Stimulated activated CD4-positive, alpha-beta T cell treated with anti-CD3 and anti-CD28 coated beads, Interleukin-12 subunit alpha, Interleukin-12 subunit beta, amount 100 ng/mL, for 48 hours (primary cell): ENCODE results near the gene FIGNL2.

Source experiments
- DNase-seq, 3 donors: peaks; one replicate each; pipeline ENCODE4 v3.0.0-alpha.2; 2020; ENCODE audit warnings: low read depth in 2 of 3, low spot score in 1 of 3

Gene FIGNL2

DNA sequence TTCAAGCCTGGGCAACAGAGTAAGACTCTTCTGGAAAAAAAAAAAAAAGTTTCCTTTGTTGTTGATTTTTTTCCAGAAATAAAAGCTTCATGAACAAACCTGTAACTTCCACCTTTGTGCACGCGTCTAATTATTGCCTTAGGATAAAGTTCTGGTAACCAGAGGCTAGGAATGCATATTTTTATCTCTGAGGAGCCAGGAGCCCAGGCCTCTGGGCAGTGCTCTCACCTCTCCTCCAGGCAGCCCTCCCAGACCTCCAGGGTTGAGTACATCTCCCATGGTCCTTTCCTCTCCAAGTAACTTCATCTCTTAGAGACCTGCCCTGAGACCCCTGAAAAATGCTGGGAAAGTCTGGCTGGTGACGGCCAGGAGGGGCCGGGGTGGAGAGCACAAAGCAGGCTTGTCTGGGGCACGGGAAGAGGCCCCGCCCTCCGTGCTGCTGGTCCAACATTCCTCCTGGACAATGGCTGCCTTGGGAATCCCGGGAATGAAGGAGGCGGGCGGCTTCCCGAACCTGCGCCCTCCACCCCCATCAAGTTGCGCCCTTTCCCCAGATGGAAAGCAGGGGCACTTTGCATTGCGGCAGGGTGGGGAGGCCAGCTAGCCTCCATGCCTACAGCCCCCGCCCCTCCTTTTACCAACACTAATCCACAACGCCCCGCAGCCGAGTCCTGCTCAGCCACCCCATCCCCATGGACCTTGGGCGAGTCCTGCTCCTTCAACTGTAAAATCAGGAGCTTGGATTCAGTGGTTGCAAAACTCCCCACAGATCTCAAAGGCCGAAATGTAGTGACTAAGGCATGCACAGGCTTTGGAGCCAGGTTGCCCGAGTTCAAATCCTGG is 7.3 kb upstream of the FIGNL2 start:
- DNase-seq: no peak

DNA sequence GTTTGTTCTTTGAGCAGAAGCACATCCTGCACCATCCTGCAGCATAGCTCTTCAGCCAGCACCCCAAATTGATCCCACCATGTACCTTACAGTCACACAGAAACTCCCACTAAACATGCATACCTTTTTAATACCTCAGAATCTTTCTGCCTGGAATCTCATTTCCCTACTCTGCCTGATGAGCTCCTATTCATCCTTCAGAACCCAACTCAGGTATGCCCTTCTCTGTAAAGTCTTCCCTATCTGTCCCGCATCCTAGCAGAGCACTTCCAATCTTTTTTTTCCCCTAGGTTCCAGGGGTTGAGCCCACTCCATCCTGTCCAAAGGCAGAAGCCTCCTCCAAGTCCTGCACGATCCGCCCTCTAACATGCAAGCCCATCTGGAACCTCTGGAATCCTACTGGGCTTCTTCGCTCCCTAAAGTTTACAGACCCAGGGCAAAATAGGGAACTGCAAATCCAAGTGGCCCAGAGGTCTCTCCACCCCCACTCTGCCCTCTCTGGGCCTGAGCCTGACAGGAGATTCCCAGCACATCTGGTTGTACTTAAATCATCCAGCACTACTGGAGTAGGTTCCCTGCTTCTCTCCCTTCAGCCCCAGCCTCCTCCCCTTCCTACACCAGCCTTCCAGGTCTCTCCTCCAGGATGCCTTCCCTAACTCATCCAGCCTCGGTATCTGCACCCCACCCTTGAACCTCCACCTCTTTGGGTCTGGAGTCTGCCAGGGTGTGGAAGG is 4.1 kb upstream of the FIGNL2 start:
- DNase-seq: no peak

DNA sequence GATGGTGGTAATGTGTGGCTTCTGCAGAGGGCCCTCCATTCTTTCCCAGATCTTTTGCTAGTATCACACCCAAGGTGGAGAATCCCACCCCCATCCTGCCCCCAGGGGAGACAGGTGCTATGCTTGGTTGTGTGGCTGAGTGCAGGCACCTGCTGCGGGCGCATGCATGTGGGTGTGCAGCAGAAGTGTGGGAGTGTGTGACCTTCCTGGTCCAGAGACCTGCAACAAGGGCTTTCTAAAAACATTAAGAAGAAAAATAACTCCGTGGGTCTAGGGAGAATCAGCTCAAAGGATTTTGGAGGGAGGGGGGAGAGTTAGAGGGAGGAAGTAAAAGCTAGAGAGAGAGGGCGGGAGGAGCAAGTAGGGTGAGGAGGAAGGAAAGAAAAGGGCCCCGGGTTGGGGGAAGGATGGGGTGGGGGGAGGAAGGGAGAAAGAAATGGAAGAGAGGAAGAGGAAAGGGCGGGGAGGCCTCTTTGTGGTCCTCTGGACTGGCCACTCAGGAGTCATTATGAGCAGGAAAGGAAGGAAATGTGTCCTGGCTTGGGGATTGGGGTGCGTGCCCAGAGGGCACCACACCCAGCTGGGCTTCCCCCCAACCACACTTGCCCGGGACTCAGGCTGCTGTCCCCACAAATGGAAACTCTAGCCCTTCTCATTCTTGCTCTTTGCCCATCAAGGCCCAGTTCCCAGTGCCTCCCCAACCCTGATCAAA is 3.1 kb upstream of the FIGNL2 start:
- DNase-seq: no peak

DNA sequence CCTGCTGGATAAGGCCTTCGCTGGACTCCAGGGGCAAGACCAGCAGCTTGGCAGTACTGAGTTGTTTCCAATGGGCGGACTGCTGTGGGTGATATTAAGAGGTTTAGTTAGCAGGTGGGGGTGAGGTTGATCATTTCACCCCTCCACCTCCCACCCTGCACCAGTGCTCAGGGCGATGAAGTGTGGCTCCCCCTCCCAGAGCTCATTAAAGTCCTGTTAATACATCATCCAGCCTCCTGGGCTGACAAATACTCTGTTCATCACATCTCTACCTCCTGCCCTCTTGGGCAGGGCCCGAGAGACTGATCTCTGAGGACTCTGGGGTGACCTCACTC is 2.4 kb upstream of the FIGNL2 start:
- DNase-seq: no peak

DNA sequence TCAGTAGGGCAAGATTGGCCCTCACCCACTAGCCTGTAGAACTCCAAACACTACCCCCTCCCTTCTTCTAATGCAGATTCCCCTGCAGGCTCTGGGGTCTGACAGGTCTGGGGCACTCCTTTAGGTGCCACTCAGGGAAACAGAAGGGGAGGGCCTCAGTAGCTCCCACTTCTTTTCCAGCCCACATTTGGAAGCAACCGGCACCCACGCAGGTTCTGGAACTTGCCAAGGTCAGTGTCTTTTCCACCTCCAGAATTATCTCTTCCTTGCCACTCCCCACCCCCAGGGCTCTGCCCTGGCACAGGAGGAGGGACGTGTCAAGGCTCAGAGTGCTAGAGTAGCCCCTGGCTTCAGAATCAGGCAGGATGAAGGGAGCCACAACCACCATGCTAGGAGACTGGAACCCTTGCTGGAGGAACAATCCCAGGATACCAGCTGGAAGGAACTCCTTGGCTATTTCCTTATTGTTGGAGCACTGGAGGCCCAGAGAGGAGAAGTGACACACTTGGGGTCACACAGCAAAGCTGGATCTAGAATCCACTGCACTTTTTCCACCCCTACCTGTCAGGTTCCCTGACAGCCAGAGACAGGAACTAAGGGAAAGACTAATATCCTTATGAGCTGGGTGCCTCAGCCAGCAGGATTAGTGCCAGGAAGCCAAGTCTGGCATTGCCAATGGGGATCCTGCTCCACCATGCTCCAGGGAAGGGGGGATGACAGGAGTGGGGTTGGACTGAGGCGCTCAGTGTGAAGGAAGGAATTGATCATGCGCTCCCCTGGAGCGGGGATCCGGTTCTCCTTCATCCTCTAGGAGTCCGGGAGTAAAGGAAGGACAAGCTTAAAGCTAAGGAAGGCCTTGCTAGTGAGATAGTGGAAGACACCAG is 1.8 kb upstream of the FIGNL2 start:
- DNase-seq: no peak

DNA sequence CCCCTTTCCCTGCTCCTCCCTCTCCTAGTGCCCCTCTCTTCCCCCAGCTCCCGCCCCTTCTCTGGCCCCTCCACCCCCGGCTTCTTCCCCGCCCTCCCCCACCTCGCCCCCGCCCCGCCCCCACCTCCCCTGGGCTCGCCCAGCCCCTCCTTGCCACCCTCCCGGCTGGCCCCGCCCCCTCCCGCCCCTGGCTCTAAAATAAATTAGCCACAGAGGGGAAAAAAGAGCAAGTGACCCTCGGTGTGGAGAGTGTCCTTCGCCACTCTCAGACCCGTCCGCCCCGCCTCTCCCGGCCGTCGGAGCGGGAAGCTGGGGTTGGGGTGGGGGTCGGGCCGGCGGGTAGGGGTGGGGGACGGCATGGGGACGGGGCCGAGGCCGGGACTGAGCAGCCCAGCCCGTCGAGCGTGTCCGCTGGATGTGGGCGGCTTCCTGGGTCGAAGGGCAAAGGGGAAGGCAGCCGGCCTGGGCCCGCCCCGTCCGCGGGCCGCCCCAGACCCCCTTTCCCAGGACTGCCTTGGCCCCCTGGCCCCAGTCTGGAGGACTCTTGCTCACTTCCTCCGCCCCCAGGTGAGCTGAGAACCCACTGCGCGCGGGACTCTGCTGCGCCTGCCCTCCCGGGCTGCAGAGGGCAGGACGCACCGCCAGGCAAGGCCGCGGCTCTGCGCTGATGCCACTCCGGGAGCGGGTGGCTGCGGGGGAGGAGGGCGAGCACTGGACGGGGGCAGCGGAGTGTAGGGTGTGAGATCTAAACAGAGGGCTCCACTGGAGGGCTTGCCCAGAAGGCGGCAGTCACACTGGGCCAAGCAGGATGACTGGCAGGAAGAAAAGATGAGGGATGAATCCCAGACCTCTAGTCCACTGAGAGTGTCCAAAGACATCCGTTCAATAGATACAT is 570 bp upstream of the FIGNL2 start:
- DNase-seq: no peak

DNA sequence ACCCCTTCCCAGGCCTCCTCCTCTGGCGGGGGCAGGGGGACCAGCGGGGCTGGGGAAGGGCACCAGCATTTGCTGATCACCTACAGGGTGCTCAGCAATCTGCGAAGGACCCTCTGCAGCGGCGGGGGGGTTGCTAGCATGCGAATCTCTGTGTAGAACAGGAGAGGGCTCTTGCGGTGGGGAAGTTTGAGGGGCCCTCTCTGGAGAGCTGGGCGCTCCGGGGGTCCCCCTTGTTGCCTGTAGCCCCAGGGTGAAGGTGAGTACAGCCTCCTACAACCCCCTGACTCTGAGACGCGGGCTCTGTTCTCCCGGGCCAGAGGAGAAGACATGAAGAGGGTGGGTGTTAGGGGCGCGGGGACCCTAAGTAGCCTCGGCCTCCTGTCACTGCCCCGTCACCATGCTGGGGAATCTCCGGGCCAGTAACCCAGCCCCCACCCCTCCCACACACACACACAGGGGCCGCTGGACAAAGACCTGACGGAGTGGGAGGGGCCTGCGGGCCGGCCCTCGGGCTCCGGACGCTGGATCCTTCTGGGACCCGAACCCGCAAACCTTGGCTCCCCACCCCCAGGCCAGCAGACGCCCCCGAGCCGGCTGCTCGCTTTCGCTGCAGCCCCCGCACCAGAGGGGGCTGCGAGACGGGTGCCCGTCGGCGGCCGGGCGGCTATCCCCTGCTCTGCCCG is 734 bp downstream of the FIGNL2 start:
- DNase-seq: no peak

DNA sequence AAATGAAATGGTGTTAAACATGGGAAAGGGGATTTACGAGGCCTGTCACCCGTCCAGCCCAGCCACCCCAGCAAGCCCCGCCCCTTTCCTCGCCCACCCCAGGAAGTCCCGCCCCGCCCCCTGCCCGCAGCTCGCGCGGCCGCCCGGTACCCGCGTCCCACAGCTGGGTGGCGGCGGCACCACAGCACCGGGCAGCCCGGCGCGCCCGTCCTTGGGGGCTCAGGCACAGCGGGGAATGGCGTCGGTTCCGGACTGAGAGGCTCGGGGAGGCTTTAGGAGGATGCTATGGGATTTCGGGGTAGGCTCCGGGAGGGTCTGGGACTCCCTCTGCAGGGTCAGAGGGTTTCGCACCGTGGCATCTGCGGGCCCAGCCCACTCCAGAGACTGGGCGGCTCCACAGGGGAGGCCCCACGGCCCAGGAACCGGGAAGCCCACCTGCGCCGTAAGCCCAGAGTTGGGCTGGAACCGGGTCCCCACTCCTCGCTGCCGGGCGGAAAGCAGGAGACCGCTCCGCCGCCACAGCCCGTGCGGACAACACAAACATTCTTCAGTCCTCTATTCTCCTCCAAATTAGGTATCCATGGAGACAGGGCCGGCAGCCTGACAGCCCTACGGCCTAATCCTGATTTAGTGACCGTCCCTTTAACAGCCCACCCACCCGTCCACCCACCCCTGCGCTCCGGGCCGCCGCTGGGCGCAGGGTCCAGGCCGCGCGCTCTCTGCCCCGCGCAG is 1.4 kb downstream of the FIGNL2 start:
- DNase-seq: peak in 1 of 3 donors; percentile 50

DNA sequence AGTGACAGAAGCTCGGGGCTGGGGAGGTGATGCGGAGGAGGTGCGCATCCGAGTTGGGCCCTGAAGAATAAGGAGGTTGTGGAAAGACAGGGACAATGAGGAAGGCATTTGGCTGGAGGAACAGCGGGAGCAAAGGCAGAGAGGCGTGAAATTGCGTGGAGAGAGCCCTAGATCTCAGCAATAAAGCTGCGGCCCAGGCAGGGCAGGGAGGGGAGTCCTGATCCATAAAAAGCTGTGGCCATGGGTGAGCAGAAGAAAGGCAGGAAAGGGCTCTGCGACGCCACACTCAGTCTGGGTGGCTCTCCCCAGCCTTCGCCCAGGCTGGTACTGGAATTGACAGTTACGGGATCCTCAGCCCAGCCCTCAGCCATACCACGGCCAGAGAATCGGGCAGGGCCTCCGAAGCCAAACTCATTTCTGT is 2.2 kb downstream of the FIGNL2 start:
- DNase-seq: no peak

DNA sequence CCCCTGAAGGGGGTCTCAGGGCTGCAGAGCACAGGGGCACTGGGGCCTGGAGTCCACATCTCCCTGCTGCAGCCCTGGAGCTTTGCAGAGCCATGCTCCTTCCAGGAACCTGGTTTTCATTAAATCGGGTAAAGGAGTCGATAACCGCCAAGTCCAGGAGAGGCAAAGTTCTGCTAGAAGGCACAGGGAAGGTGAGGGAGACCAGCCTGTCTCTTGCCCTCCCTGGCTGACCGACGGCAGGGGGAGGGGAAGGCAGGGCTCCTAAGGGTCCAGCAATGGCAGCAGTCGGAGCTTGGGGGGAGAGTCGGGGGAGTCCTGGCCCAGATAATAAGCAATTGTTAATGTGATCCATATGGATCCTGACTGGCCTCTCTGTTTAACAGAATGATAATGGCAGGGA is 3.0 kb downstream of the FIGNL2 start:
- DNase-seq: no peak

DNA sequence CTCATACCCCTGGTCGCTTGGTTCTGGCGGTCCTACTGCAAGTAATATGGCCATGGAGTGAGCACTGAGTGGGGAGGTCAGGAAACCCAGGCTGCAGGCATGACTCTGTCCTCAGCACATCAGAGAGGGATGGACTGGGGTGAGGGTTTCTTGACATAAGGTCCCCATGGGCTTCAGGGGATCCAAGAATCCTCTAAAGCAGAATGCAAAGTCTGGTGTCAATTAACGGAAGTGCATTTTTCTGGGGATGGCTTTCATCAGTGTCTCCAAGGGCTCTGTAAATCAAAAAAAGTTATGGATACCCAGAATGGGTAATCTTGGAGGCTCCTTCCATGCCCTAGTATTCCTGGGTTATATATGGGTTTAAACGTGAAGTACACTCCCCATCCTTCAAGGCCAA is 3.7 kb downstream of the FIGNL2 start:
- DNase-seq: no peak

DNA sequence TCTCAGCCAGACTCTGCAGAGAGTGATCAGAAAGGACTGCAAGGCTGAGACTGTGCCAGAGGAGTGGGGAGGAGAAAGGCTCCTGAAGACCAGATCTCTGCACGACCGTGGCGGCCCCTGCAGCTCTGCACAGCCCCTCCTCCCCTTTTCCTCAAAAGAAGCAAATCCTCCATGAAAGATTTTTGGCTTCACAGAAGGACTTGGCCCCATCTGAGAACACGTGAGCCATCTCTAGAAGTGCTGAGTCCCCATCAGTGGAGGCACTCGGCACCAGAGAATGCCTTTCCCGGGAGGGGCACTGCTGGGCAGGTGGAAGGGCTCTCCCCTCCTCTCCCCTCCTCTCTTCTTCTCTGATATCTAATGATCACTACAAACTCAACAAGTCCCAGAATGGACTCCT is 6.8 kb downstream of the FIGNL2 start:
- no peak for DNase-seq

DNA sequence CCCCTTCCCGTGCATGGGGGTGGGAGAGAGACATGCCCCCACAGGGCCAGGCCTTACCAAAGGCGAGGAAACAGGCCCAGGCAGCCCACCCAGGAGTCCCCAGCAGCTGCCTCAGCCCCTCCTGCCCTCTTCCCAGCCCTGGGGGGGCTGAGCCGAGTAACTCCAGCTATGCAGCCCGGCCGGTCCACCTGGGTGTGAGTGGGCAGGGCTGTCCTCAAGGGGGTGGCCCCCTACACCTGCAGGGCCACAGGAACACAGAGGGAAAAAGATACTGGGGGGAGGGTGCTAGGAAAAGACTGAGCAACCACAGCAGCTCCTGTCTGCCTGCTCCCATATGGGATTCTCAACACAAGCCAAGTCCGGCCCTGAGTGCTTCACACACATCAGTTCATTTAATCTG is 7.6 kb downstream of the FIGNL2 start:
- DNase-seq: no peak

DNA sequence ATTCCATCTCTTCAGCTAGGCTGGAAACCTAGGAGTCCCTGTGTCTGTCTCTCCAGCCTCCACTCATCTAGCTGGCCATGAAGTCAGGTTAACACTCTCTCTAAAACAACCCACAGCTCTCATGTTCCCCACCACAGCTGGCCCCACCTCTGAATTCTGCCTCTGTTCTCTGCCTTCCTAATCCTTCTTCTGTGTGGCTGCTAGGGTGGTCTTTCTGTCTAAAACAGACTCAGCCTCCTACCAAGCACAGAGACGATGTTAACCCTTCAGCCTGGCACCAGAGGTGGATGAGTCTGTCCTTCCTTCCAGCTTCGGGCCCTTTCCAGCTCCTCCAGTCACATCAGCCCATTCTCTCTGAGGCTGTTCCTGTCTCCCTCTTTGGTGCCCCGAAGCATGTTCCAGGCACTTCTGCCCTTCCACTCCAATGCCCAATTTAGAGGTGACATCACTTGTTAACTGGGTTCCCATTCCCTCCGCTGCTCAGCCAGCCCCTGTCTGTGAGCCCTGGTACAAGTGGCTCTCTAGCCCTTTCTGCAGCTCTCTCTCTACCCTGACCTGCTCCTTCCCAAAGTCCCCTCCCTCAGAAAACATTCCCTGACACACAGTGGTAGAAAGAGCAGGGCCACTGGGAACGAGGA is 9.1 kb downstream of the FIGNL2 start:
- no peak for DNase-seq

DNA sequence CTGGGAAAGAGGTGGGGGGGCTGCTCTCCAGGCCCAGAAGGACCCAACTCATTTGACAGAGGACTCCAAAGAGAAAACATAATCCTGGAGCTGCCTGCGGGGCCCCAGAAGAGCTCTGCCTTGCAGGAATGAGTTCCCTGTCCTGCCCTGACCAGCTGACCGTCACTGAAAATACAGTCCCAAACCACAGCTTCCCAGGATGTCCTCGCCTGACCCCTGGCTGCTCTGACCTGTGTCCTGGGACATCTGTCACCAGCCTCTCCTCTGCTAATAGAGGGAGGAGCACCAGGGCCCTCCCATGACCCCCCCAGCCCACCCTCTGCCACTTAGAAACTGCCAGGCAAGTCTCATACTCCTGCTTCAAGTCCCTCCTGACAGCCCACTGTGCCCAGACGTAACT is 9.8 kb downstream of the FIGNL2 start:
- no peak for DNase-seq

DNA sequence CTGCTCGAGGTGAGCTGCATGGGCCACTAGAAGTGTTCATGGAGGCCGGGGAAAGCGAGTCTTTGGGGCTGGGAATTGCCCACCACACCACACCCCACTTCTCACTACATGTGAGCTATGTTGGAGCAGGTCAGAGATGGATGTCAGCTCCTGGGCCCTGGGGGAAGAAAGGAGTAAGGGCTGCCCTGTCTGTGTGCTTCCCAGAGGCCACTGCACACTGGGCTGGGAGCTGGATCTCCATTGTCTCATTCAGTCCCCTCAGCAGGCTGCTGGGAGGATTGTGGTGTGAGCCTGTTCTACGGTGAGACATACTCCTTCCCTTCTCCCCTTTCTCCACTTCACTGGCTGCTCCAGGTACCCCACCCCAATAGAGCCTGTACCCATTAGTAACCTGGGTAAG is 10.5 kb downstream of the FIGNL2 start:
- DNase-seq: no peak

DNA sequence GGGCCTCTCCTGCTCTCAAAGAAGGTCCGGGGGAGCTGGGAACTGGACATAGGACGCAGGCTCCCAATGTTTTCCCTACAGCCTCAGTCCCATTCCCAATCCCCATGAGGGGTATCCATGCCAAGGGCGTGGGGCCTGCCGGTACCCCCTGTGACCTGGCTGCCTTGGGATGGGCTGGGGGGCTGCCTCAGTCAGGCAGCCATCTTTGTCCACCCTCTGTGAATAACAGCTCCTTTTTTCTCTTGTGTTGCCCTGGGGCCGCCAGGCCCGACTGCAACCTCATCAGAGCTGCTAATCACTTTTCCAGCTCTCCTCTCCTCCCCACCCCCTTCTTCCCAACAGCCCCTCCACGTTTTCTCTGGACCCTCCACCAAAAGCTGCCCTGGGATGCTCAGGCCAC is 11.2 kb downstream of the FIGNL2 start:
- DNase-seq: no peak

DNA sequence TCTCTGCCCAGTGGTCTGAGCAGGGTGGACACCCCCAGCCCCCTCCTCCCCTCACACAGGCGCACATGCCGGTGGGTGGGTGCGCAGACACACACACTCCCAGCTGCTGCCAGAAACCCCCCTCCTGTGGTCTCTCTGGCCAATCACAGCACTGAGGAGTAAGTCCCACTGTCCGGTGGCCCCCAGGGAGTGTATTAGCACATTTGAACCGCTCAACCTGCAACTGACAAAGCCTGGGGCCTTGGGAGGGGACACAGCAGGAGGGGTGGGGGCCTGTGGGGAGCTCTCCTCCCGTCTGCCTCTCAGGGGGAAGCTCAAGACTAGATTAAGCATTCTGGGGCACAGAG is 11.7 kb downstream of the FIGNL2 start:
- no peak for DNase-seq
